DND-41 (cell line): ENCODE data around the gene WAC.

Source experiments
- EZH2 ChIP-seq: IDR thresholded peaks from 3 replicates; pipeline ENCODE4 v1.6.1; 2012; ENCODE audit warnings: borderline replicate concordance, low read depth, mild to moderate bottlenecking, moderate library complexity, low read length, inconsistent platforms; ENCODE audit not compliant: severe bottlenecking
- TF ChIP-seq, protein P1 (sequence below): IDR thresholded peaks from 2 replicates; pipeline ENCODE4 v1.5.1; 2012; ENCODE audit warnings: borderline replicate concordance, low read length, moderate library complexity, mild to moderate bottlenecking; ENCODE audit not compliant: poor library complexity, severe bottlenecking; ENCODE audit errors: extremely low read depth

DNA sequence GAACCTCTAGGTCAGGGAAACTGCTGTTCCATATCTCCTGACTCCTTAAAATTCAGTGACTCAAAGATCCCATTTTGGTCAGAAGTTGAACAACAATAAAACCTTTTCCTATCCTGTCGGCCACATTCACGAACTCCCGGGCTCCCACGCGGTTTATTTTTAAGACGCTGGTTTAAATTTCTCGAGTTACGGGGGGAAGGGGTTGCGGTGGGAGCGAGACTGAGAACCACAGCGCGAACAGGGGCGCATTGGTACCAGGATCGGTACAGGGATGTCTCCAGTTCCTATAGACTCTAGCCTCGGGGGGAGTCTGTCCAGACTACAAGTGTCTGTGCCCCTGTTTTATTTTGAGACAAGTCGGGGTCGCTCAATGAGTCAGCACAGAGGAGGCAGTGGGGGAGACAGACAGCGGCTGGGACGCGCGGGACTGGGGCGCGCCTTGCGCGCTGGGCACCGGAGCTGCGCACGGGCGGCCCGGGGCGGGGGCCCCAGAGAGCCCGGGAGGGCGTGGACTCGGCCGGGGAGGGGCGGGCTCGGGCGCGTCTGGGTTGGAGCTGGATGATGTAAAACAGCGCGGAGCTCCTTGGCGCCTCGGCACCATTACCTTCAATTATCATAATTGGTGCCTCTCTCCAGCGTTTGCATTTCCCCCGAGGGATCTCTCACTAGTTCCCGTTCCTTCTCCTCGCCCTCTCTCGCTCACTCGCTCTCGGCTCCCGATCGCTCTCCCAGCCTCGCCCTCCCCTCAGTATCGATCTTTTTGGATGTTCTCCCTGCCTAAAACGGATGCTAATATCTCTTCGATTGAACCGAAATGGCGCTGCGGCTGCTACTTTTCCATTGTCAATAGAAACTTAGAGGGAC lies 135.7 kb downstream of the WAC start:
- TF ChIP-seq EZH2, result no peak
- TF ChIP-seq, protein P1, sequence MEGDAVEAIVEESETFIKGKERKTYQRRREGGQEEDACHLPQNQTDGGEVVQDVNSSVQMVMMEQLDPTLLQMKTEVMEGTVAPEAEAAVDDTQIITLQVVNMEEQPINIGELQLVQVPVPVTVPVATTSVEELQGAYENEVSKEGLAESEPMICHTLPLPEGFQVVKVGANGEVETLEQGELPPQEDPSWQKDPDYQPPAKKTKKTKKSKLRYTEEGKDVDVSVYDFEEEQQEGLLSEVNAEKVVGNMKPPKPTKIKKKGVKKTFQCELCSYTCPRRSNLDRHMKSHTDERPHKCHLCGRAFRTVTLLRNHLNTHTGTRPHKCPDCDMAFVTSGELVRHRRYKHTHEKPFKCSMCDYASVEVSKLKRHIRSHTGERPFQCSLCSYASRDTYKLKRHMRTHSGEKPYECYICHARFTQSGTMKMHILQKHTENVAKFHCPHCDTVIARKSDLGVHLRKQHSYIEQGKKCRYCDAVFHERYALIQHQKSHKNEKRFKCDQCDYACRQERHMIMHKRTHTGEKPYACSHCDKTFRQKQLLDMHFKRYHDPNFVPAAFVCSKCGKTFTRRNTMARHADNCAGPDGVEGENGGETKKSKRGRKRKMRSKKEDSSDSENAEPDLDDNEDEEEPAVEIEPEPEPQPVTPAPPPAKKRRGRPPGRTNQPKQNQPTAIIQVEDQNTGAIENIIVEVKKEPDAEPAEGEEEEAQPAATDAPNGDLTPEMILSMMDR, result no peak
